Mesodermal cell (in vitro differentiated cells): Measurements from ENCODE around the gene SLMAP.

Experiments used
- H3K27ac ChIP-seq: 2 replicates; pipeline ENCODE4 v1.7.0; 2013; ENCODE audit warnings: mild to moderate bottlenecking, low read depth, low read length, moderate library complexity; ENCODE audit not compliant: severe bottlenecking
- H3K36me3 ChIP-seq: 2 replicates; pipeline ENCODE4 v1.7.1; 2013; ENCODE audit warnings: mild to moderate bottlenecking, low read length, moderate library complexity; ENCODE audit not compliant: control insufficient read depth, insufficient read depth
- H3K4me1 ChIP-seq: one replicate; pipeline ENCODE4 v1.7.1; 2013; ENCODE audit warnings: mild to moderate bottlenecking, low read length; ENCODE audit not compliant: insufficient read depth, control insufficient read depth, poor library complexity, severe bottlenecking
- H3K4me3 ChIP-seq: 2 replicates; pipeline ENCODE4 v1.7.0; 2013; ENCODE audit warnings: low read length, control low read depth, mild to moderate bottlenecking; ENCODE audit not compliant: insufficient read depth, poor library complexity, severe bottlenecking; ENCODE audit errors: extremely low read depth
- H3K9me3 ChIP-seq: 2 replicates; pipeline ENCODE4 v1.7.1; 2013; ENCODE audit warnings: mild to moderate bottlenecking, low read length, moderate library complexity; ENCODE audit not compliant: control insufficient read depth
- WGBS, 2 experiments: methylation state at CpG; one replicate each; pipeline ENCODE4 v1.1.5; 2013; ENCODE audit warnings: missing lambda C conversion rate in 2 of 2; ENCODE audit not compliant: insufficient coverage in 2 of 2; 5-methylcytosine and 5-hydroxymethylcytosine counted together

SLMAP gene

GRCh38 chr3:57889807-57890206 is 133.7 kb downstream of the SLMAP start:
- Histone ChIP-seq H3K27ac (no peak overlapping the region), H3K4me3 (no peak overlapping the region), H3K9me3 (no peaks in the 10 kb centered on the region), H3K36me3 (peaks cover 19% of the 10 kb centered on the region), H3K4me1 (no peaks in the 10 kb centered on the region)
- 89 to 100% methylated on average over 4 to 6 of the region's 6 CpGs for WGBS, 2 experiments

GRCh38 chr3:57890874-57891273 is 134.8 kb downstream of the SLMAP start:
- Histone ChIP-seq H3K36me3 (peaks cover 19% of the 10 kb centered on the region), H3K9me3 (no peaks in the 10 kb centered on the region), H3K4me1 (no peaks in the 10 kb centered on the region), H3K27ac (no peak overlapping the region), H3K4me3 (no peak overlapping the region)
- WGBS, 2 experiments, result 100% methylated on average over 2 of the region's 2 CpGs

- Histone ChIP-seq H3K4me3 (no peak overlapping the region), H3K27ac (no peak overlapping the region), H3K9me3 (no peaks in the 10 kb centered on the region), H3K4me1 (no peaks in the 10 kb centered on the region), H3K36me3 (peaks cover 16% of the 10 kb centered on the region)
- WGBS, 2 experiments, result 89 to 93% methylated on average over 1 to 3 of the region's 3 CpGs
These were observed 136.3 kb downstream of the SLMAP start for GRCh38 chr3:57892423-57892822.

GRCh38 chr3:57893156-57893555 is 137.0 kb downstream of the SLMAP start:
- no peak overlapping the region for H3K4me3 ChIP-seq
- H3K9me3 ChIP-seq, result no peaks in the 10 kb centered on the region
- H3K27ac ChIP-seq, result no peak overlapping the region
- H3K36me3 ChIP-seq, result peaks cover 12% of the 10 kb centered on the region
- WGBS, 2 experiments, result 70 to 91% methylated on average over 1 of the region's 1 CpG
- H3K4me1 ChIP-seq, result no peaks in the 10 kb centered on the region

- Histone ChIP-seq H3K36me3 (peaks cover 12% of the 10 kb centered on the region), H3K9me3 (no peaks in the 10 kb centered on the region), H3K4me3 (no peak overlapping the region), H3K4me1 (no peaks in the 10 kb centered on the region), H3K27ac (no peak overlapping the region)
- WGBS, 2 experiments, result 96 to 100% methylated on average over 2 to 3 of the region's 3 CpGs
These were observed 137.6 kb downstream of the SLMAP start for GRCh38 chr3:57893668-57894067.

GRCh38 chr3:57896031-57896430 is 139.9 kb downstream of the SLMAP start:
- Histone ChIP-seq H3K4me1 (no peaks in the 10 kb centered on the region), H3K27ac (no peak overlapping the region), H3K9me3 (no peaks in the 10 kb centered on the region), H3K4me3 (no peak overlapping the region), H3K36me3 (peaks cover 12% of the 10 kb centered on the region)
- no CpG with 5 or more reads among the region's 4 CpGs for WGBS, 2 experiments

GRCh38 chr3:57896691-57897090 is 140.6 kb downstream of the SLMAP start:
- no peak overlapping the region for H3K27ac ChIP-seq

GRCh38 chr3:57900786-57901185 is 144.7 kb downstream of the SLMAP start:
- 95 to 100% methylated on average over 2 of the region's 2 CpGs for WGBS, 2 experiments
- no peaks in the 10 kb centered on the region for H3K4me1 ChIP-seq
- H3K36me3 ChIP-seq, result peaks cover 35% of the 10 kb centered on the region
- no peaks in the 10 kb centered on the region for H3K9me3 ChIP-seq
- H3K27ac ChIP-seq, result no peak overlapping the region
- H3K4me3 ChIP-seq, result no peak overlapping the region

More at GRCh38 chr3:57896691-57897090, 140.6 kb downstream of the SLMAP start:
- Histone ChIP-seq H3K4me1 (no peaks in the 10 kb centered on the region), H3K36me3 (peaks cover 15% of the 10 kb centered on the region), H3K9me3 (no peaks in the 10 kb centered on the region), H3K4me3 (no peak overlapping the region)
- no CpG with 5 or more reads among the region's 4 CpGs for WGBS, 2 experiments

GRCh38 chr3:57903124-57903890 is 147.2 kb downstream of the SLMAP start:
- no peak overlapping the region for H3K4me3 ChIP-seq
- no peaks in the 10 kb centered on the region for H3K9me3 ChIP-seq
- no peaks in the 10 kb centered on the region for H3K4me1 ChIP-seq
- peaks cover 37% of the 10 kb centered on the region for H3K36me3 ChIP-seq
- no peak overlapping the region for H3K27ac ChIP-seq
- WGBS, 2 experiments, result 90 to 100% methylated on average over 1 to 2 of the region's 3 CpGs

- 57 to 89% methylated on average over 1 of the region's 2 CpGs for whole genome bisulfite sequencing, 2 experiments
- Histone ChIP-seq H3K27ac (no peak overlapping the region), H3K4me3 (no peak overlapping the region), H3K36me3 (peaks cover 47% of the 10 kb centered on the region), H3K4me1 (peaks cover 5% of the 10 kb centered on the region), H3K9me3 (no peaks in the 10 kb centered on the region)
These were observed 154.9 kb downstream of the SLMAP start for GRCh38 chr3:57910990-57911389.

- no CpG with 5 or more reads among the region's 2 CpGs for WGBS, 2 experiments
- peaks cover 49% of the 10 kb centered on the region for H3K36me3 ChIP-seq
- H3K4me1 ChIP-seq, result peaks cover 5% of the 10 kb centered on the region
- H3K9me3 ChIP-seq, result no peaks in the 10 kb centered on the region
- no peak overlapping the region for H3K27ac ChIP-seq
- no peak overlapping the region for H3K4me3 ChIP-seq
These were observed 155.5 kb downstream of the SLMAP start for GRCh38 chr3:57911593-57911992.
